Measurements from ENCODE around the gene SGTA. TPM values are rescaled to one million over a fixed set of nuclear protein-coding genes. Genes with fewer than 3 reads are reported as not detected.

Gene SGTA
- total RNA-seq, 4 donors from 2014 or later, result 37.0 to 66.6 (median 47.5) TPM

- 82 to 95% methylated on average over 4 to 7 of the region's 7 CpGs for WGBS, 2 donors (ENCODE audit: low coverage in 1 of 2)
- peaks cover 7 to 47% (median 30%) of the 10 kb centered on the region in 4 donors for H3K4me1 ChIP-seq
- no peaks in the 10 kb centered on the region for H3K9me3 ChIP-seq
- no peak overlapping the region for H3K27ac ChIP-seq
- intact Hi-C loops (cut with DNase I; ENCODE audit: low total_unique reads), result loop anchor here (10.0 kb wide), 1 partner anchor 755 kb away; no protein-coding TSS in a partner anchor
- DNase-seq, result no peak
- H3K27me3 ChIP-seq, result no peaks in the 10 kb centered on the region
- no peak for TF ChIP-seq CTCF (IDR thresholded peaks at IDR 0.05)
- TF ChIP-seq EP300 (IDR thresholded peaks at IDR 0.05; ENCODE audit: low read depth), result no peak
- no peaks in the 10 kb centered on the region for H3K36me3 ChIP-seq
- in situ Hi-C loops (cut with MboI; ENCODE audit: low pct_ligation_motif_present in 1 of 4, low pct_unique_long_range_greater_than_20kb in 1 of 4, low sequenced_read_pairs in 3 of 4), result no loop called here
- no peak overlapping the region for H3K4me3 ChIP-seq
Observed at GRCh38 chr19:2780284-2780683, 2.8 kb downstream of the SGTA start.

DNA sequence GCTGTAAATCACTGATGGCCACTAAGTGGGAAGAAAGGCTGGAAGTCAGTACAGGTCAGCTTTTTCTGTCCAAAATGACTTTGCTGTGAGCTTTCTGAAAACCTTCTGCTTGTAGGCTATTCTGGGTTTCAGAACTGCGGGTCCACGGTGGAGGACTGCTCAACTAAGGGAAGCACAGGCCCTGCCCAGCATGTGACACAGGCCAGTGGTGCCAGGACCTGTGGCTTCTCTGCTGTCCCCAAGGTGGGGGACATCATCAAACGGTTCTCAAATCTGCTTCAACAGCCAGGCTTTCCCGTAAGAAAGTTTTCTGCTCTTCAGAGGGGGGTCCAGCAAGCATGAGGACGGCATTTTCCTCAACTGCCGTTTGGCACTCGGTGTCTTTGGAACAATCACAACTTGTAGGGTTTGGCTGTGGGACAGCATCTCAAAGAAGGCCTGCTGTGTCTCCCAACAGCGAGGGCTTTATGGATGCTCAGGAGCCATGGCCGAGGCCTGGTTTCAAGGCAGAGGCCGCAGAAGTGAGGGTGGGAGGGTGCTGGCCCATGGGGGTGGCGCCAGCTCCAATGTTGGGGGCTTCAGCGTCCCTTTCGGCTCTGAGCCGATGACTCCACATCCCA lies 3.8 kb downstream of the SGTA start:
- Histone ChIP-seq H3K36me3 (no peaks in the 10 kb centered on the region), H3K4me3 (no peak overlapping the region), H3K9me3 (no peaks in the 10 kb centered on the region), H3K27ac (peak overlapping the region in 1 of 4 donors; percentile 11), H3K27me3 (no peaks in the 10 kb centered on the region), H3K4me1 (peaks cover 7 to 50% (median 26%) of the 10 kb centered on the region in 4 donors)
- intact Hi-C loops (cut with DNase I; ENCODE audit: low total_unique reads) (no loop called here), in situ Hi-C loops (cut with MboI; ENCODE audit: low pct_ligation_motif_present in 1 of 4, low pct_unique_long_range_greater_than_20kb in 1 of 4, low sequenced_read_pairs in 3 of 4) (no loop called here)
- TF ChIP-seq POLR2AphosphoS5 (IDR thresholded peaks at IDR 0.05) (no peak), POLR2A (IDR thresholded peaks at IDR 0.05) (no peak), CTCF (IDR thresholded peaks at IDR 0.05) (no peak), EP300 (IDR thresholded peaks at IDR 0.05; ENCODE audit: low read depth) (no peak)
- no peak for DNase-seq
- 73 to 89% methylated on average over 6 to 14 of the region's 14 CpGs for WGBS, 2 donors (ENCODE audit: low coverage in 1 of 2)

DNA sequence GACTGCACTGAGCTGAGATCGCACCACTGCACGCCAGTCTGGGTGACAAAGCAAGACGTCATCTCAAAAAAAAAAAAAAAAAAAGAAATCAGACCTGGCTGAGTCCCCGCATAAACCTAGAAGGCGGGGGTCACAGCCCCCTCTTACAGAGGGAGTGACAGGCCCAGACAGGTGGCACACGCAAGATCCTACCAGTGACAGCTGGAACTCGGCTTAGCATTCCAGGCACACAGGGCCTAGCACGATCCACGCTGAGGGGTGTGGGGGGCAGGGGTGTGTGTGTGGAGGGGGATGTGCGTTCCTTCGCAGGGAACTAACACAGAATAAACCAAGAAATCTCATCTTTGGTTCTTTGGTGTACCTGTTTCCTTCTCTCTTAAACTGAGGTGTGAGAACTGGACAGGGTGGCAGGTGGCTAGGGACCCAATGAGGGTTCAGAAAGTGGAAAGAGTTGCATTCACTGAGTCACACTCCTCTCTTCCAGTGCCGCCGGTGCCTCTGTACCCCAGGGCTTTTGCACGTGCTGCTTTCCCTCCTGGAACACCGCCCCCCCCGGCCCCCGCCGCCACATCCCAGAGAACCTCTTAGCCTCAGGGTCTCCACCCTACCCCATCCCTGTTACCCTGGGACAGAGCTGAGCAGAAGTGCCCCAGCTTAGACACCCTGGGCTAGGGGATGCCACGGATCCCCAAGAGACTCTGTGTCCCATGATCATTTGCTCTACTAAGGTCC lies 5.0 kb downstream of the SGTA start:
- DNase-seq, result no peak
- 86 to 93% methylated on average over 5 to 19 of the region's 19 CpGs for WGBS, 2 donors (ENCODE audit: low coverage in 1 of 2)
- H3K4me1 ChIP-seq, result peaks cover 7 to 43% (median 23%) of the 10 kb centered on the region in 4 donors
- intact Hi-C loops (cut with DNase I; ENCODE audit: low total_unique reads), result no loop called here
- no peak overlapping the region for H3K4me3 ChIP-seq
- H3K36me3 ChIP-seq, result no peaks in the 10 kb centered on the region
- no peak overlapping the region for H3K27ac ChIP-seq
- H3K9me3 ChIP-seq, result no peaks in the 10 kb centered on the region
- no peaks in the 10 kb centered on the region for H3K27me3 ChIP-seq
- in situ Hi-C loops (cut with MboI; ENCODE audit: low pct_ligation_motif_present in 1 of 4, low pct_unique_long_range_greater_than_20kb in 1 of 4, low sequenced_read_pairs in 3 of 4), result no loop called here
- TF ChIP-seq POLR2AphosphoS5 (IDR thresholded peaks at IDR 0.05), result no peak
- TF ChIP-seq EP300 (IDR thresholded peaks at IDR 0.05; ENCODE audit: low read depth), result no peak
- no peak for TF ChIP-seq CTCF (IDR thresholded peaks at IDR 0.05)
- no peak for TF ChIP-seq POLR2A (IDR thresholded peaks at IDR 0.05)

- peak overlapping the region in 1 of 4 donors; percentile 13 for H3K4me3 ChIP-seq
- no peaks in the 10 kb centered on the region for H3K36me3 ChIP-seq
- intact Hi-C loops (cut with DNase I; ENCODE audit: low total_unique reads), result no loop called here
- H3K4me1 ChIP-seq, result peaks cover under 1 to 25% (median 10%) of the 10 kb centered on the region in 4 donors
- DNase-seq, result peak; percentile 71
- TF ChIP-seq CTCF (IDR thresholded peaks at IDR 0.05) (no peak), POLR2AphosphoS5 (IDR thresholded peaks at IDR 0.05) (no peak), EP300 (IDR thresholded peaks at IDR 0.05; ENCODE audit: low read depth) (no peak), POLR2A (IDR thresholded peaks at IDR 0.05) (no peak)
- 69 to 75% methylated on average over 15 to 29 of the region's 29 CpGs for WGBS, 2 donors (ENCODE audit: low coverage in 1 of 2)
- in situ Hi-C loops (cut with MboI; ENCODE audit: low pct_ligation_motif_present in 1 of 4, low pct_unique_long_range_greater_than_20kb in 1 of 4, low sequenced_read_pairs in 3 of 4), result no loop called here
- H3K27ac ChIP-seq, result peak overlapping the region; percentile 47 to 77 (median 66)
- no peaks in the 10 kb centered on the region for H3K27me3 ChIP-seq
- no peaks in the 10 kb centered on the region for H3K9me3 ChIP-seq
Observed at GRCh38 chr19:2775556-2776430, 7.3 kb downstream of the SGTA start.

All from transverse colon (tissue), 4 donors.